ENCODE measurements around the gene ZNF618.
"Not testable (repeated sequence)": the region's sequence is repeated elsewhere in the genome, so short reads cannot be mapped to it uniquely, and the experiment has no call there.

ZNF618 gene

DNA sequence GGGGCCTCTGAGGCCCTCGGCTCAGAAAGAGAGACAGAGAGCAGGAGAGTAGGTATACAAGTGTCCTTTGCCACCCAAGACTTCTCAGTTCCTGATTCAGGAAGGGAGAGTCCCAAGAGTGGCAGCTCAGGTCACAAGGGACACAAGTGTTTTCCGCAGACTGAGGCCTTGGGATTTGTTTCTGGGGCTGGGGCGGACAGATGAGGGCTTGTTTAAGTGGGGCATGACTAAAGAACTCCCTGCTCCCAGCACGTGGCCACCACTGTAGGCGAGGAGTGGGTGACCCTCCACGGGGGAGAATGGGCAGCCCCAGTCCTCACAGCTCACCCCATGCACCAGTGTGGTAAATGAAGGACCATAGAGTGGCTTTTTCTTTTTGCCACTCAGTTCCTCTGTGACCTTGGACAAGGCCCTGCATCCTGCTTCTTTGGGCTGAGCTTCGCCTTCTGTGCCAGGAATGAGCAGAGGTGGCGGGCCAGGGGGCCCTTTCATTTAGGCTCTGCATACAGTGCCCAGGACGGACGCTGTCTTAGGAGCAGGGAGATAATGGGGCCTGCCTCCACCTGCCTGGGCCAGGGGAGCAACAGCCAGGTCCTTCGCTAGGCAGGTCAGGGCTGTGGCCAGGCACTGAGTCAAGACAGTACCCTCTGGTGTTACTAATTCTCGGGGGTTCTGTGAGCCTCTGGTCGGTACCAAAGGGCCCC, 151.2 kb downstream of the ZNF618 start:
- DNase-seq: peak; percentile 36

DNA sequence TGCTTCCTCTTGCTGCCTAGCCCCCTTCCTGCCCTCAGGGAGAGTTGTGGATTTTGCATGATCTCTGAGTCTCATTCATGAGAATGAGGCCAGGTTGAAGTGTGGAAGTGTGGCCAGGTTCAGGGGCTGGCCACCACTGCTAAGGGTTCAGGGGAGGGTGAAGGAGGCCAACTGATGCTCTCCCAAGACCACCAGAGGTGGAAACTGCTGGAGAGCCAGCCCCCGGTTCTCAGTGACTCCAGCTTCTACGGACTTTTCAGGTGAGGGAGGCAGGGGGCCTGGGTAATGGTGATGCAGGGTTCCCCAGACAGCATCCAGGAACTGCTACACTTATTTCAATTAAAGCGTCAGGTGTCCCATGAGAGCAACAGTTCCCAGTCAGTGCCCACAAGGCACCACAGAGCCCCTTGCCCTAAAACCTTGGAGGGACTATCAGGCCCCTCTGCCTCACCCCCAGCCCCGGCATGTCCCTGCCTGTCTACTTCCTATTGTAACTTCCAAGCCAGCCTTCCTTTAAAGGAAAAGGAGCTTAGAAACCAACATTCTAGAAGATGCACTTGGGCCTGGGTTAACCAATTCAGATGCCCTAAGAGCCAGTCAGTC, 151.9 kb downstream of the ZNF618 start:
- peak; percentile 51 for DNase-seq

DNA sequence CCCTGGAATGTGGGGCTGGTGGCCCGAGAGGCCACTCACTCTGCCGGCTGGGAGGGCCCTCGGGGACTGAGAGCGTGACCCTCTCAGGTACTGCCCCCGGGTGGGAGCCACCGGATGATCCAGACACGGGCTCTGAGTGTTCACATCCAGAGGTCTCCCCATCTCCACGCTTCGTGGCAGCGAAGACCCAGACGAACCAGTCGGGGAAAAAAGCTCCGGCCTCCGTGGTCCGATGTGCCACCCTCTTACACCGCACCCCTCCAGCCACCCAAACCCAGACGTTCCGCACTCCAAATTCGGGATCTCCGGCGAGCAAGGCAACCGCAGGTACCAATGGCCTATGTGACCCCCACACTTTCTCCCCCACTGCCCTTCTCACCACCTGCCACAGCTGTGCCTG, 152.5 kb downstream of the ZNF618 start:
- DNase-seq: peak; percentile 57

DNA sequence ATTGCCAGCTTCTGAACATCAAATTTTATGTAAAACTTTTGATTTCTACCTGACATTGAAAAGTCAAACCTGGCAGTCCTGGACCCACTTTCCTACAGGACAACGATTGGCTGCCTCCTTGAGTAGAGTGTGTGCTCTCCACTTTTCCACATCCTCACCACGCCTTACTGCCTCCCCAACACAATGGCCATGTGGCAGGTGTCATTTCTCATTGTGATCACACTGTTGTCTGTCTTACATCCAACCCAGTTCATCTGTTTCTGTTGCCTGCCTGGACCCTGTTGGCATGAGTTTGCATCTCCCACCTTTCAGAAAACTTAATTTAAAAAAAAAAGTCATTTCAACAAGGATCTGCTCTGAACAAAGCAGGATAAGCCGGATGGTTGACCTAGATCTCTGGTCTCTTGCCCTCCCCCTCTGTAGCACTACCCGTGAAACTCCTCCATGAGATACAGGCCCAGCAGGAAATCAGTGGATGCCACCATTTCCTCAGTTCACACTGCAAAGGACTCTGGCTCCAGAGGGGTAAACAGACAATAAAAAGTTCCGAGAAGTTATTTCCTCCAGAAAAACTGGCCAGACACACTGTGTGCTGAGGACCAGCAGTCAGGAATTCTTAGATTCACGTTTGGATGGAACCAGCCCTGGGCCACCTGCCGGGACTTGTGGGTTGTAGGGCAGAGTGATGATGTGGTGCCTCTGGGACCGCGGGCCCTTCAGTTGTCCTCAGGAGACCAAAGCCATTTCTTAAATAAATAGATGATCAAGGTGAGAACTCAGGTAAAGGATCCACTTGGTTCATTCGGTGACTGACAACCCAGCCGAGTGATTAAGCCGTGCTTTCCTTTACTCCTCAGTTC, 153.4 kb downstream of the ZNF618 start:
- peak; percentile 27 for DNase-seq

DNA sequence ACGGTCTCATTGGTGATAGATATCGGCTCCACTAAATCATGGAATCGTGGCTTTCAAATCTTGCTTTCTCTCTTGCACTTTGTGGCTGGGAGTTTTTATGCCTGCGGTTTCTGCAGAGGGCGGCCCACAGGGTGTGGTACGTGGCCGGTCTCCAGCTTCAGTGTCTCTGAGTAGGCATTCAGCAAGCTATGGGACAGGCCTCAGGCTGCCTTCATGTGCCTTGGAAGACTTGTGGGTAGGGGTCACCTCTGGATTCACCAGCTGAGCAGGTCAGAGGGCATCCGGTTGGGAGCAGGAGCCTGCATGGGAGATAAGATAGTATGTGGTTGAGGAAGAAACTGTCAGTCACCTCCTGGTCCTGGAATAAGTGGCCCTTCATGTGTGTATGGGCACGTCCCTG, 154.3 kb downstream of the ZNF618 start:
- DNase-seq: peak; percentile 56

DNA sequence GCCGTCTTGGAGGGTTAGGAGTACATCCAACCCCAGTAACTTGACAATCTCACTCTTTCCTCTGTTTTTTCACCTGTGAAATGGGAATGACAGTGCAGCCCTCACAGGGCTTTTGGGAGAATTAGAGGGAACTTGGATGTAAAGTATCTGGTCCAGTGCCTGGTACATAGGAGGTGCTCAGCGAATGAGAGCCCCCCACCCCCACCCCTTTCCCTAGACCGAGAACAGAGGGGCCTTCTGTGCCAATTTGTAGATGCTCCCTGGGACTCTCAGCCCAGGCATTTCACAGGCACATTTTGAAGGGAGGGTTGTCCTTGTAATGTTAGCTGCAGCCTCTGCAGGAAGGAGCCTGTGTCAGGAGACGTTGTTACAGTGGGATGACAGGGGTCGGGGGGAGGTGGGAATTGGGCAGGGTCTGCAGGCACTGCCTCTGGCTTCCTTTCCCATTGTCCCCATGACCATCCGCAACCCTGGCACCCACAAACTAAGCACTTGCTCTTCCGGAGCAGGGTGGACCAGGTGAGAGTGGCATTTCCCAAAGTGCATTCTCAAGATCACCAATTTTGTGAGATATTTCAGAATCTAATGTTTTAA, 155.0 kb downstream of the ZNF618 start:
- no peak for DNase-seq

DNA sequence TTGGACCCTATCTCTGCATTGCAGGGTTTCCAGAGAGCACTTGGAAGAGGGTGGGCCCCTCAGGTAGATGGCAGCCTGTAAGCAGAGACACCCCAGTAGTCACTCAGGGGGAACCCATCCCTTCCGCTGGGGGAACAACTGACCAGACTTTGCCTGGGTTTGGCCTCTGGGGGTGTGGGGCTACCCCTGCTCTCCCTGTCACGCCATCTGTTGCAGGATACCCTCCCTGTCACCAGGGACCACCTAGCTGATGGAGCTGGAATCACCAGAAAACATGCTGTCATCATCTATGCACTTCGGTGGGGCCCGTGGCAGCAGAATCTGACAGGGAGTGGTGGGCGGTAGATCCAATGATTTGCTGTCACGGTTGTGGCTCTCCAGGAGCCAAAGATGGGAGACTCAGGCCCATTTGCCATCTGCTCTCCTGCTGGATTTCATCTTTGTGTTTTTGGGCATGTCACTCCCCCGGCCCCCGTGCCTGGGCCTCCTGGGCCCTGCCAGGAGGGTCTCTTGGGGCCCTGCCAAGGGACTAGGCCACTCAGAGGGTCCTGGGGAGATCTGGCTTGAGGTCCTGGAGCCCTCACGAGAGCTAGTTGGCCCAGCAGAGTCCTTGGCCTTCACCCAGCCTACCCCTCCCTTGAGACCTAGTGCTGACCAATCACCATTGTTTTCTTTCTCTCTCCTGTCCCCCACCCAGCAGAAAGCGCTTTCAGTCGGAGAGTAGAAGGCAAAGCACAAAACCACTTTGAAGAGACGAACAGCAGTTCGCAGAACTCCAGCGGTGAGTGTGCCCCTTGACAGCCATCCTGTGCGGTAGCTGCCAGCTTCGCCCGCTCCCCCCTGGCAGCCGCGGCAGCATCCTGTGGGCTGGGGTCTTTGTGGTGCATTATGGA, 156.1 kb downstream of the ZNF618 start:
- DNase-seq: peak; percentile 50

DNA sequence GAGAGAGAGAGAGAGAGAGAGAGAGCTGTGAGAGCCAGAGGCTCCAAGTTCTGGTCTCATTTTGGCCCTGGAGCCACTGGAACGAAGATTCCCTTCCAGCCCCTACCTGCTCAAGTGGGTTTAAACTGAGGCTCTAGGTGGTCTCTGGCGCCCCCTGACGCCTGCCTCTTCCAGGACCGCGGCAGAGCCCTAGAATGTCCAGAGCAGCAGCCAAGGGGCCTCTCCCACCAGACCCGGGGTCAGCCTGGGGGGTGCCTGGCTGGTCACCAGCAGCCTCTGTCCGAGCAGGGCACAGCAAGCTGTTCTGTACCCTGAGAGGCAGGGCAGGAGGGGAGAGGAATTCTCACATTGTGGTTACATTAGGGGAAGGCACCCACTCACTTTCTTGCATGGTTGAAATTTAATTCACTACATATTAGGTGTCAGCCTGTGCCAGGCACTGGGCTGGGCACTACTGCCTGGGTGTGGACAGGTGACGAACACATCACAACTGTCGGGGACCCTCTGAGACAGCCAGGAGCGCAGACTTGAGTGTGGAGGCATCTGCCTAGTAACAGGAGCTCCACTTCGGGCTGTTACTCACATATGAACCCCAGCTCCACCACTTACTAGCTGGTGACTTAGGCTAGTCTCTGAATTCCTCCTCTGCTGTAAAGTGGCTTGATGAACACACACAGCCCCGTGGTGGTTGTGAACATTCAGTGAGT, 157.4 kb downstream of the ZNF618 start:
- DNase-seq: peak; percentile 55

DNA sequence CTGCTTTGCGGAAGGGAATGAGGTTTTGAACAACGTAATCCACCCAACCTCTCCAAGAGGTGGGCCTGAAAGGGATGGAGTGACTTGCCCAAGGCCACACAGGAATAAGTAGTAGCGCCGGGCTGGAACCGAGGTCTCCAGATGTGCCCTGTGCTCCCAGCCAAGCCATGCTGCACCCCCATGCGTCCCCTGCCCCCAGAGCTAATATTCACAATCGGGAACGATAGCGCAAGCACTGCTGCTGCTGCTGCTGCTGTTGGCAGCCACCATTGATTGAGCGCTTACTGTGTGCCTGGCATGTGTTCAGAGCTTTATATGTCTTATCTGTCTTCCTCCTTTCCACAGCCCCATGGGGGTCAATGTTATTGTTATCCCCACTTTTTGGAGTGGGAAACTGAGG, 158.1 kb downstream of the ZNF618 start:
- peak; percentile 36 for DNase-seq

DNA sequence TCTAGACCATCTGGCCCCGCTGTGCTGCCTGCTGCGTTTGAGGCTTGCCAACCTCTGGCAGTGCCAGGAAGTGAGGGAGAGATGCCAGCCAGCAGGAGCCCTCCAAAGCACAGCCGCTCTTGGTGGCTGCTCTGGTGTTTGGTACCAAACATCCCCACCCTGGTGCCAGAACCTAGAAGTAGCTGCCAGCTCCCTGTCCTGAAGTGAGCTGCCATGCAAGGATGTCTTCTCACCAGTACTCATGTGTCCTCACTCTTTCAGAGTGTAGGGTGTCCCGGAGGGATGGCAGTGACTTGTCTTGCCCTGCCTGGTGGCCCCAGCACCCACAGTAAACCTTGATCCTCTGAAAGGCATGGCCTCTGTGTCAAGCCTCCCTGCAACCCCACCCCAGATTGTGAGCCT, 158.6 kb downstream of the ZNF618 start:
- DNase-seq: peak; percentile 54

DNA sequence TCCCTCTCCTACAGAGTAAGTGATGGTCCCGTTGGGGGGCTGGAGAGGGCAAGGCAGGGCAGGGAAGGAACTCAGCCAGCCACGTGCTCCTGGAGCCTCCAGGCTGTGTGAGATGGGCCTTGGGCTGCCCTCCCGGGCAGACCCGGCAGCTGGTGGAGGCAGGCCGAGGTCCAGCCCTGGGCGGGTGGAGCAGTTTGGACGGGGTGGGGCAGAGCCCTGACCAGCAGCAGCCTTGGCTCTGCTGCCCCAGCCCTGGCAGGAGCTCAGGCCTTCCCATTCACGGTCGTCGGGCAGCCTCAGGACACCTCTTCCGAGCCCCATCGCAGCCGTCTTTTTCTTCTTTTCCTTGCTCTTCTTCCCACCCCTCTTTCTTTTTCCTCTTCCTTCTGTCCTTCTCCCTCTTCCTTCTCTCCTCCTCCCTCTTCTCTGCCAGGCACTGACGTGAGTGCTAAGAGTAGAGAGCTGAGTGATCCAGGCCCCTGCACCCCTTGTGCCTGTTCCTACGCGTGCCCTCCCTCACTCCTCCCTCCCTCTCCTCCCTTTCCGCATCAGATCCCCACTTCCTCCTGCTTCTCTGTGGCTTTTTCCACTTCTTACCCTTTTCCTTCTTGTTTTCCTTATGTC, 159.2 kb downstream of the ZNF618 start:
- peak; percentile 21 for DNase-seq

DNA sequence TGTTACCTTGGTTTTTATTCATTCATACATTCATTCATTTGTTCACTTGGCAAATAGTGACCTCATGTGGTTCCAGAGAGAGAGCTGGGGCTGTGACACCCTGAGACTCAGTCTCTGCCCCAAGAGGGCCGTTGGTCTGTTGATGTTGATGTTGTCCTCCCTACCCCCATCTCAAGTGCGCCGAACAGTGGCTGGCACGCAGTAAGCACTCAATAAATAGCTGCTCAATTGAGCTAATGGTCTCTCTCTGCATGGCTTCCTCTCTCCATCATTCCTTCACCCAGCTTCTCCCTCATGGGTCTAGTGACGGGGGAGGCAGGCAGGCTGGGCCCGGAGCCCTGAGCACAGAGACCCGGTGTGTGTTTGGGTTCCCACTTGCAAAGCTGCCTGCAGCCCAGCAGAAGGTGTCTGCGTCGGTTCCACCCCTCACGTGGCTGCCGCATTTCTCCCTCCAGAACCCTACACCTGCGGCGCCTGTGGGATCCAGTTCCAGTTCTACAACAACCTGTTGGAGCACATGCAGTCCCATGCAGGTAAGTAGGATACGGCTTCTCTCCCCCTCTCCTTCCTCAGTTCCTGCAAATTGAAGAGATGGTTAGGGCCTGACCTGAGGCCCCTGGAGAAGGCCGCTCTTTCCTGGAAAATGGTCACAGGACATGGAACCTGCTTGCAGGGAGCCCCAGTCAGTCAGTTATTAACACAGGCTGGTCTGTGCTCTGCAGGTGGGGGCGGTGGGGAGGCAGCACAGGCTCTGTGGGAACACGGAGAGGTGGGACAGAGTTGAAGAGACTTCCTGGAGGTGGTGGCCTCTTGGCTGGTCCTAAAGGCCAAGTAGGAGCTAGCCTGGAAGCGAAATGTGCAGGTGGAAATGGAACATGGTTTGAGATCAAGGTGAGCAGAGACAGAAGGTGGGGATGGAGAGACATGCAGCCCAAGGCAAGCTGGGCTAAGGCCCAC, 160.0 kb downstream of the ZNF618 start:
- DNase-seq: peak; percentile 48

DNA sequence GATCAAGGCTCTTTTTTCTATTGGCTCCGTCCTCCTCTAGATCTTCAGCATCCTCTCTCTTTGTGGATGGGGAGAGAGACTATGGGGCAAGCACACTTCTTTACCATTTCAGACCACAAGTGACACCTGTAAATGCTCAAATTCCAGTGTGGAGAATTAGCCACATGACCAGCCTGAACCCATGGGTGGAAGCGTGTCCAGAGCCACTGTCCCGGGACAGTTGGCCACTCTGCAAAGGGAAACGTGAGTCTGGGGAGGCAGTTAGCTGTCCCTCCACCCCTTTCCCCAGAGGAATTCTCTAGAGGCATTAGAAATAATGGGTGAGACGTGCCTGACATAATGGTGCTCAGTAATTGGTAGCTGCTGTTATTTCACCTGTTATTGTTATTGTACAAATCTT, 161.1 kb downstream of the ZNF618 start:
- DNase-seq: peak; percentile 36

DNA sequence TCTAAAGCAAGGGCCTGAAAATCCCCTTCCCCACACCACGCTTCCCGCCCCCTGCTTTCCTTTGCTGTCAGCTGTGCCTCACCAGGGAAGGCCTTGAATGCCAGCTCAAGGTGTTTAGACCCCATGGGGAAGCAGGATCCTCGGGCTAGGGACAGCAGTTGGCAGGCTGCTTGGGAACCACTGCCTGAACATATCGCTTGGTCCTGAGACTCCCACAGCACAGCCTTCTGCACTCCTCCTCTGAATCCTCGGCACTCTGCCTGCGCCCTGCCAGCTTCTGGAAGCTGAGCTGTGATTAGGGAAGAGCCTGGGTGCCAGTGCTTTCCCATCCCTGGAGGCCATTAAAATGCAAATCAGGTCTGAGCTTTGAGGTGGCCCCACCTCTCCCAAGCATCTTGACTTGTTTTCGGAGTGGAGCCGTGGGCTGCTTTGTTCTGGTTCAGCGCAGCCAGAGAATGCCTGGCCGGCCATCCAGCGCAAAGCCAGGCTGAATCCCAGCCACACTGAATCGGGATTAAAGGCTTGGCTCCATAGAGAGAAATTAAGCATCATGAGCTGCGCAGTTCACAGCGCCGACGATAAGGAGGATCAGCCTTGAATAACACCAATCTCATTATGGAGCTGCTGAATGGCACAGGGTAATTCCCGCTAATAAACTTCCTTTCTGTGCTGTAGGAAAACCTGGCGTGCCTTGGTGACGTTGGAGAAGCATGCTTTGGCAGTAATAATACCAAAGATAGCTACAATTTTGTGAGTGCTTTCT, 162.0 kb downstream of the ZNF618 start:
- peak; percentile 42 for DNase-seq

DNA sequence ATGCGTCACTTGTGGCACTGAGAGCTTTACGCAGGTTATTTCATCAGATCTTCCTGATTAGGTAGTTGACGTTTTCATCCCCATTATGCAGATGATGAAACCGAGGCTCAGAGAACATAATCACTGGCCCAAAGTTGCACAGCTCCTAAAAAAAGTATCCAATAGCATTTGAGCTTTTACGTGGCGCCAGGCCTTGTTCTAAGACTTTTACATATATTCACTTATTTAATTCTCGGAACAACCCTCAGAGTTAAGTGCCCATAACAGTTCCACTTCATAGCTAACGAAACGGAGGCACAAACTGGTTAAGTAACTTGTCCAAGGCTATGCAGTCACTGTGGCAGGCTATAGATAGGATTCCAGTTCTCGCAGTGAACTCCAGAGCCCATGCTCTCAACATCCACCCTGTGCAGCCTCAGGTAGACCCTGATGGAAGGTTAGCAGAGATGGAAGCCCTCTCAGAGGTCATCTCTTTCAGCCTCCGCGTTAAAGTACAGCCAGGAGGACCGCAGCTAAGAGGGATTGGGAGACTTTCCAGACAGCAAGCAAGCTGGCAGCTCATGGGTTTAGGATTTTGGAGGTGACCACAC, 162.7 kb downstream of the ZNF618 start:
- DNase-seq: peak; percentile 27

DNA sequence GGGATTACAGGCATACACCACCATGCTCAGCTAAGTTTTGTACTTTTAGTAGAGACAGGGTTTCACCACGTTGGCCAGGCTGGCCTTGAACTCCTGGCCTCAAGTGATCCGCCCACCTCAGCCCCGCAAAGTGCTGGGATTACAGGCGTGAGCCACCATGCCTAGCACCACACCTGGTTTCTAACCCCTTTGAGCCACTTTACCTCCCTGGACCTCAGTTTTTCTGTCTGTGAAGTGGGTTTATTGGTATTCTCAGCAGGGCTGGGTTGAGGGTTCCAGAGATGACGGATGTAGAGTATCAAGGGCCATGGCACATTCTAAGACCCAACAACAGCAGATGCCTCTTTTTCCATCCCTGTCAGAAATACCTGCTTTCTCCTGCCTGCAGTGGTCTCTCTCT, 163.4 kb downstream of the ZNF618 start:
- DNase-seq: peak; percentile 19

DNA sequence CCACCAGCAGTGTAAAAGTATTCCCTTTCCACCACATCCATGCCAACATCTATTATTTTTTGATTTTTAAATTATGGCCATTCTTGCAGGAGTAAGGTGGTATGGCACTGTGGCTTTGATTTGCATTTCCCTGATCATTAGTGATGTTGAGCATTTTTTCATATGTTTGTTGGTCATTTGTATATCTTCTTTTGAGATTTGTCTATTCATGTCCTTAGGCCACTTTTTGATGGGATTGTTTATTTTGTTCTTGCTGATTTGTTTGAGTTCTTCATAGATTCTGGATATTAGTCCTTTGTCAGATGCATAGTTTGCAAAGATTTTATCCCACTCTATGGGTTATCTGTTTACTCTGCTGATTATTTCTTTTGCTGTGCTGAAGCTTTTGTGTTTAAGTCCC, 167.6 kb downstream of the ZNF618 start:
- not testable (repeated sequence) for DNase-seq

DNA sequence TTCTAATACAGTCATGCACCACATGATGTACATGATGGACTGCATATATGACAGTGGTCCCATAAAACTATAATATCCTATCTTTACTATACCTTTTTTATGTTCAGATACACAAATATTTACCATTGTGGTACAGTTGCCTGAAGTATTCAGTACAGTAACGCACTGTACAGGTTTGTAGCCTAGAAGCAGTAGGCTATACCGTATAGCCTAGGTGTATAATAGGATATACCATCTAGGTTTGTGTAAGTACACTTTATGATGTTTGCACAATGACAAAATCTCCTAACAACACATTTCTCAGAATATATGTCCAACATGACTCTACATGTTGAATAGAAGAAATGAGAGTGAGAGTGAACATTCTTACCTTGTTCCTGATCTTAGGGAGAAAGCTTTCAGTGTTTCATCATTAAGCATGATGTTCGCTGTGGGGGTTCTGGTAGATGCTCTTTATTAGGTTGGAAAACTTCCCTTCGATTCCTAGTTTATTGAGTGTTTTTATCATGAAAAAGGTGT, 170.2 kb downstream of the ZNF618 start:
- no peak for DNase-seq

DNA sequence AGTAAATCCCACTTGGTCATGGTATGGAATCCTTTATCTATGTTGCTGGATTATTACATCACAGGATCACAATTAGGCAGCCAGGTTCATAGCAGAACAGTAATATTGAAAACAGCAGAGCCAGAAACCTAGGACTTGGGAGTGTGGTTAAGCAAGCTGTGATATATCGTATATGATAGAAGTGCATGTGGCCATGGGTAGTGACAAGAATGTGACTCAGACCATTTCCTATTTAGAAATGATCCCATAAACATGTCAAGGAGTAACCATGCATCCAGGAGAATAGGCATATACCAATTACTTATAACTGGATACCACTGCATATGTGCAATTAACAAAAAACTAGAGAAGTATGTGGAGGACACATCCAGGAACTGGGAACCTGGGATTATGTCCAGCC, 170.8 kb downstream of the ZNF618 start:
- no peak for DNase-seq

Measured in activated effector memory CD4-positive, alpha-beta T cell treated with anti-CD3 and anti-CD28 coated beads, Interleukin-2, amount 50 U/mL, for 16 hours (primary cell).